ENCODE results near the gene TPPP.

DNA sequence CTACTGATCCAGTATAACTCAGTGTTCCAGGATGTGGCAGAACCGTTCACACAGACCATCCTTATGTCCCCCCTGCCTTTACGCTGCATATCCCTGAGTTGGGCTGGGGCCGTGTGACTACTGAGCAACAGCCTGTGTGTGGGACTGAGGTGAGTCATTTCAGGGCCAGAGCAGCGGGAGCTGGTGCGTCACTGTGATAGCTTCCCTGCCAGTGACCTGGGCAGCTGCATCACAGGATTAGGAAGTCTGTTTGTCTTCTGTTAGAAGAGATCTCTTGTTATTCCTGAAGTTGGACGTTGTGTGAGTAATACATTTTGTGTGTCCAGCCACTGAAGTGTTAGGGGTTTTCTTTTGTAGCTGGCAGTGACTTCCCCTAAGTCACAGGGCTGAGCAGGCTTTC lies 35.6 kb downstream of the TPPP start:
- no peak for TF ChIP-seq POLR2A (IDR thresholded peaks at IDR 0.05)
- TF ChIP-seq, protein P1, sequence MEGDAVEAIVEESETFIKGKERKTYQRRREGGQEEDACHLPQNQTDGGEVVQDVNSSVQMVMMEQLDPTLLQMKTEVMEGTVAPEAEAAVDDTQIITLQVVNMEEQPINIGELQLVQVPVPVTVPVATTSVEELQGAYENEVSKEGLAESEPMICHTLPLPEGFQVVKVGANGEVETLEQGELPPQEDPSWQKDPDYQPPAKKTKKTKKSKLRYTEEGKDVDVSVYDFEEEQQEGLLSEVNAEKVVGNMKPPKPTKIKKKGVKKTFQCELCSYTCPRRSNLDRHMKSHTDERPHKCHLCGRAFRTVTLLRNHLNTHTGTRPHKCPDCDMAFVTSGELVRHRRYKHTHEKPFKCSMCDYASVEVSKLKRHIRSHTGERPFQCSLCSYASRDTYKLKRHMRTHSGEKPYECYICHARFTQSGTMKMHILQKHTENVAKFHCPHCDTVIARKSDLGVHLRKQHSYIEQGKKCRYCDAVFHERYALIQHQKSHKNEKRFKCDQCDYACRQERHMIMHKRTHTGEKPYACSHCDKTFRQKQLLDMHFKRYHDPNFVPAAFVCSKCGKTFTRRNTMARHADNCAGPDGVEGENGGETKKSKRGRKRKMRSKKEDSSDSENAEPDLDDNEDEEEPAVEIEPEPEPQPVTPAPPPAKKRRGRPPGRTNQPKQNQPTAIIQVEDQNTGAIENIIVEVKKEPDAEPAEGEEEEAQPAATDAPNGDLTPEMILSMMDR (IDR thresholded peaks at IDR 0.05): no peak
